NCI-H1417 treated with DMSO at 0.1 percent for 48 hours (cell line): Measurements from ENCODE around the gene VPS13D.

ENCODE experiments used
- DNase-seq: peaks from one replicate; lab custom pipeline; 2025; lab: John Stamatoyannopoulos, UW

Gene VPS13D, protein sequence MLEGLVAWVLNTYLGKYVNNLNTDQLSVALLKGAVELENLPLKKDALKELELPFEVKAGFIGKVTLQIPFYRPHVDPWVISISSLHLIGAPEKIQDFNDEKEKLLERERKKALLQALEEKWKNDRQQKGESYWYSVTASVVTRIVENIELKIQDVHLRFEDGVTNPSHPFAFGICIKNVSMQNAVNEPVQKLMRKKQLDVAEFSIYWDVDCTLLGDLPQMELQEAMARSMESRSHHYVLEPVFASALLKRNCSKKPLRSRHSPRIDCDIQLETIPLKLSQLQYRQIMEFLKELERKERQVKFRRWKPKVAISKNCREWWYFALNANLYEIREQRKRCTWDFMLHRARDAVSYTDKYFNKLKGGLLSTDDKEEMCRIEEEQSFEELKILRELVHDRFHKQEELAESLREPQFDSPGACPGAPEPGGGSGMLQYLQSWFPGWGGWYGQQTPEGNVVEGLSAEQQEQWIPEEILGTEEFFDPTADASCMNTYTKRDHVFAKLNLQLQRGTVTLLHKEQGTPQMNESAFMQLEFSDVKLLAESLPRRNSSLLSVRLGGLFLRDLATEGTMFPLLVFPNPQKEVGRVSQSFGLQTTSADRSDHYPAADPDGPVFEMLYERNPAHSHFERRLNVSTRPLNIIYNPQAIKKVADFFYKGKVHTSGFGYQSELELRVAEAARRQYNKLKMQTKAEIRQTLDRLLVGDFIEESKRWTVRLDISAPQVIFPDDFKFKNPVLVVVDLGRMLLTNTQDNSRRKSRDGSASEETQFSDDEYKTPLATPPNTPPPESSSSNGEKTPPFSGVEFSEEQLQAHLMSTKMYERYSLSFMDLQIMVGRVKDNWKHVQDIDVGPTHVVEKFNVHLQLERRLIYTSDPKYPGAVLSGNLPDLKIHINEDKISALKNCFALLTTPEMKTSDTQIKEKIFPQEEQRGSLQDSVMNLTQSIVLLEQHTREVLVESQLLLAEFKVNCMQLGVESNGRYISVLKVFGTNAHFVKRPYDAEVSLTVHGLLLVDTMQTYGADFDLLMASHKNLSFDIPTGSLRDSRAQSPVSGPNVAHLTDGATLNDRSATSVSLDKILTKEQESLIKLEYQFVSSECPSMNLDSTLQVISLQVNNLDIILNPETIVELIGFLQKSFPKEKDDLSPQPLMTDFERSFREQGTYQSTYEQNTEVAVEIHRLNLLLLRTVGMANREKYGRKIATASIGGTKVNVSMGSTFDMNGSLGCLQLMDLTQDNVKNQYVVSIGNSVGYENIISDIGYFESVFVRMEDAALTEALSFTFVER (N-terminal part only)

DNA sequence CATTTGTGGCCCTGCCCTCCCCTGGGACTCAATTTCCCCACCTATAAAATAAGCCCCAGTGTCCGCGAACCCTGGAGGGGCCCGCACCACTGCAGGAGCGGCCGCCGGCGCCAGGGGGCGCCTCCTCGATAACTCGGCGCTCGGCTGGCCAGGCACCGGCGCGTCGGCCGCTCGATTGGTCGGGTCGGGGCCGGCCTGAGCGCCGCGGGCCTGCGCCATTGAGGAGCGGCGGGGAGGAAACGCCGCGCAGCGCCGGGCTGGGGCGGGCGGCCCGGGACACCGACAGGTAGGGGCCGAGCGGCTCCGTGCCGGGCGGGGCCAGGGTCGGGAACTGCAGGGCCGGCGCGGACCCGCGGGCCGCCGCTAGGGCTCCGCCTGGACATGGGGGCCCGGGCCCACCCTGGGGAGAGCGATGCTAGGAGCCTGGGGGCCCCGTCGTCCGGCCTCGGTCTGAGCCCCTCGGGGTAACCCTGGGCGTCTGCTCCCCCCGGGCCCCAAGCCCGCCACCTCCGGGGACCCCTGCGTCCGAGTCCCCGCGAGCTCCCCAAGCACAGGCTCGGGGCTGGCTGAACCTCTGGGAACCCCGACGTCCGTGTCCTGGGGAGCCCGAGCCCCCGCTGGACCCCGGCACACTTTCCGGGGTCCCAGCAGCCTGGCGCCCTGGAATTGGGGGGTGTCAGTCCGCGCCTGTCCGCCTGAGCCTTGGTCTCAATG lies at the start of gene VPS13D:
TSS of gene VPS13D (plus strand) at position 196 of the 714 bp plus-strand sequence. CDS start 4,237 bp downstream, outside the sequence.
- no peak for DNase-seq

DNA sequence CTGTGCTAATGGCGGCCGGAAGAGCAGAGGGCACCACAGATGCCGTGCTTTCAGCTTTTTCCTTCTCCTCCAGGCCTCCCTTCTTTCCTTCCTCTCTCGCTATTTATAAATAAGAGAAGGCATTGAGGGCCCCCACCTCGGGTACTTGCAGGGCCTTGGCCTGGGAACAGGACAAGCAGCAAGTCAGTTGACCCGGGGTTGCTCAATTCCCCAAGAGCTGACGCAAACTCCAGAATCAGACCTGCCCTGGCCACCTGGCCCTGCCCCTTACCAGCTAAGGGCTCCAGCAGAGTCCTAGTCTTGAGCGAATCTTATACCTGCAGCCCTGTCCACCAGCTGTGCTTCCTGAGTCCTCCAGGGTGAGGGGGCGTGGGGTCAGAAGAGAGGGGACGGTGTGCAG lies 49.5 kb upstream of the VPS13D start:
- no peak for DNase-seq

DNA sequence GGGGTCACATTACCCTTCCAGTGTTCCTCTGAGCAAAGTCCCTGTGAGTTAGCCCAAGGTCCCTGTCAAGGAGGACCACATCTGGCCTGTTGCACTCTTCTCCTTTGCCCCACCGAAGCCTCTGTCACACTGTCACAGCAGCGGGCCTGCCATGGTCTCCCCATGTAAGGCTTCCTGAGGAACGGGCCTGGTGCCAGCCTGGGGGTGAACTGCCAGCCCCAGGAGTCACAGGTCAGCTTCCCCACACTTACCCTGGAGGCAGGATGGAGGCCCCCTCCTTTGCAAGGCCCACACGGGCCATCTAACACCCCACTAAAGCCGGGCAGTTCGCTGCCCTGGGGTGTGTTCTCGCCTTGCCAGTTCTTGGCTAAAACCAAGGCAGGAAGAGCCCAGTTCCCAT lies 48.9 kb upstream of the VPS13D start:
- DNase-seq = no peak

DNA sequence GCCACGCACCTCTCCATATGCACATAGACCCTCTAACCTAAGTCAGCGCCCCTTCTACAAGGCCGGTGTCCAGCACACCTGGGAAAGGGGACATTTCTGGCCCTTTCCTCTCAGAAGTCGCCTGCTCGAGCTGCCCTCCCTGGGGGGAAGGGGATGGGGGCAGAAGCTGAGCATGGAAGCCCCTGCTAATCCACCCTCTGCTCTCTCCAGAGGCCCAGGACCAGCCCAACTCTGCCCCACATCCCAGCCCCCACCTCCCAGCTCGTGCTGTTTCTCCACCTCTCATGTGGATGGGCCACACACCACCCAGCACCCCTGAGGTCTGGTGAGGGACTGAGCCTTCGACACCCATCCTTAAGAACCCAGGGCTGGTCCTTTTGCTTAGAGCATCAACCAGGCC lies 48.3 kb upstream of the VPS13D start:
- no peak for DNase-seq

DNA sequence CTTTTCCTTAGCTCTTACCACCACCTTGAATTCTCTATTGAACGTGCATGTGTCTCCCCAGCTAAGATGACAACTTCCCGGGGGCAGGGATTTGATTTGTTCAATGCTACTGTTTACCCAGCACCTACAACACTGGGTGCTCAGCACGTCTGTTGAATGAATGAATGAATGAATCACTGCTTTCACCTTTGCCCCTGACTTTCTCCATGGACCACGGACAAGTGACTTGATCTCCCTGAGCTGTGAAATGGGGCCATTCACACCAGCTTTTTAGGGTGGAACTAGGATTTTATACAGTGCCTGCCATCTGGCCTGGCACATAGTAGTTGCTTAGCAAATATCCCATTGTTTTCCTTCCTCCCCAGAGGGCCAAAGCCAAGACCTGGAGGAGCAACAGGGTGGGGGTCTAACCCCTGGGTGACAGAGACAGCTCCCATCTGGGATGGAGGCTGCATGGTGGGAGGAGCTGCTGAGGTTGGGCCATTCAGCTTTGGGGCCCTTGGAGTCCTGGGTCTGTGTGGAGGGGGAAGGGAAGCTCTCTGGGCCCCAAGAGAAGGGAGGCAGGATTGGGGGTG lies 47.3 kb upstream of the VPS13D start:
- no peak for DNase-seq

DNA sequence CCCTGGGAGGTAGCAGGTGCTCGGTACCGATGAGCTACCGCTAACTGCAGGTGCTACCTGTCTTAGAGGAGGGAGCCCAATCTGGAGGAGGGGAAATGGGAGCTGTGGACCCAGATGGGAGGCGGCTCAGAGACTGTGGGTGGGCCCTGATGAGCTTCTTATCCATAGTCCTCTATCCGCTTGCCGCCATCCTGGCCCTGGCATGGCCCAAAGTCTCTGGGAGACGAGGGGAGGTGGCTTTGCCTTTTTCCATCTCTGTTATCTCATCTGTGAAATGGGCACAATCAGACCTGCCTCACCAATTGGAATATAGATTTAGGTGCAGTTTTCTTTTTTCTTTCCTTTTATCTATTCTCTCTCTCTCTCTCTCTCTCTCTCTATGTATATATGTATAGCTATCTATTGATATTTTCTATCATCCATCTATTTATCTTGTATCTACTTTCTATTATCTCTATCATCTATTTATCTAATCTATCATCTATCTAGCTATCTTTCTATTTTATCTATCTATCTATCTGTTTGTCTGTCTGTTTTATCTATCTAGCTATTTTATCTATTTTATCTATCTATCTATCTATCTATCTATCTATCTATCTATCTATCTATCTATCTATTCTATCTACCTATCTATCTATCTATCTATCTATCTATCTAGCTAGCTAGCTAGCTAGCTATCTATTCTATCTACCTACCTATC lies 46.6 kb upstream of the VPS13D start:
- no peak for DNase-seq

DNA sequence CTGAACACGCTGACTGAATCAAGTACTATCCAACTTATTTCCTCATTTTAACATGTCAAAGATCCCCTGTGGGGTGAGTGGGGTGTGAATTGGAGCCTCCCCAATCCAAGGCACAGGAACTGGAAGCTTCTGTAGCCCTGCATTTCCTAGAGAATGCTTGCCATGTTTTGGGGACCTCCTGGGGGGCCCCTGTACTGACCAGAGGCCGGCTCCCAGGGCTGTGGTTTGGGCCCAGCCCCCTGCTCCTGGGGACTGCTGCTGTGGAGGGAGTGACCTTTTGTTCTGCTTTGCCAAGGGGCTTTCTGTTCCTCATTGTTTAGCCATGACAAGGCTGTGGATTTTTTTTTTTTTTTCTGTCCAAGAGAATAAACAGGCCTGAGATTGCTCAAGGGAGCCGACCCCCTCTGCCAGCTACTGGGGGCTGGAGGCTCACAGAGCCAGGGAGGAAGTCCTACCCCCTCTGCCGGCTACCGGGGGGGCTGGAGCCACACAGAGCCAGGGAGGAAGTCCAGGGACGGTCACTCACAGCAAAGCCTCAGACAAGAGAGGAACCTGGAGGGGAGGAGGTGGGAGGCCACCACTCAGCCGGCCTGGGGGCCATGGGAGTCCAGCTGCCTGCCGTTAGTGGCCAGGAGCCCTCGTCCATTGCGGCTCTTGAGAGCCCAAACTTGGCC lies 45.7 kb upstream of the VPS13D start:
- no peak for DNase-seq

DNA sequence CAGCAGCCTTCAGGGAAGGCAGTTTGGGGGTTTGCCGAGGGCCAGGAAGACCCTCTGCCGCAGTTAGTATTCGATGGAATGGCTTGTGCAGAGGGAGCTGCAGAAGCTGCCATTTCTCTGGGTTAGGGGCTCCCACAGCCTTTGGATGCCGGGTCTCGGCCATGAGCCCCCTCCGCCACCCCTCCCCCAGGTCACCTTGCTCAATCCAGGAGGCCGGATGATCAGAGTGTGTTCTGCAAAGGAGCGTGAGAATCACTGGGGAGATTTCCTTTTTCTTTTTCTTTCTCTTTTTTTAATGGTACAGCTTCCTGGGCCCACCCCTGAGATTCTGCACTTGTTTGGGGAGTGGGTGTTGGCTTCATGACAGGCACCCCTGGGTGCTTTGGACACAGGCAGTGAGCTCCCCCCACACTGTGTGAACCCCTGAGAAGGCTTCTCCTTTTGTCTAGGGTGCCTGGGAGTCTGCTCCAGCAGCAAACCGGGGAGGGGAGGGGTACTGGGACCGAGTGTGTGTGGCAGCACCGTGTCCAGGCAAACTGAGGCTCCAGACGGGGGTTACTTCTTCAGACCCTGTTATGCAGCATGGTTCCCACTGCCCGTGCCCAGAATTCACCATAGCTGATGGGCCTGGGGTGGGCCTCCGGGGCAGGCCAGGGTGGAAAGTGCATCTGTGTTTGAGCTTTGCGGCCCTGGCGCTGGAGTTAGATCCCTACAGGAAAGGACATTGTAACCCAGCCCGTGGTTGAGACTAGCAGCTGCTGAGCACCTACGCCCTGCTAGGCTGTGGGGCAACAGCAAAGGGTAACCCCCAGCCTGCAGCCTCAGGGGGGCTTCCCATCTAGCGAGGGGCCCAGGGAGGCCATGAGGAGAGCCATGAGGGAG lies 44.6 kb upstream of the VPS13D start:
- DNase-seq = no peak

DNA sequence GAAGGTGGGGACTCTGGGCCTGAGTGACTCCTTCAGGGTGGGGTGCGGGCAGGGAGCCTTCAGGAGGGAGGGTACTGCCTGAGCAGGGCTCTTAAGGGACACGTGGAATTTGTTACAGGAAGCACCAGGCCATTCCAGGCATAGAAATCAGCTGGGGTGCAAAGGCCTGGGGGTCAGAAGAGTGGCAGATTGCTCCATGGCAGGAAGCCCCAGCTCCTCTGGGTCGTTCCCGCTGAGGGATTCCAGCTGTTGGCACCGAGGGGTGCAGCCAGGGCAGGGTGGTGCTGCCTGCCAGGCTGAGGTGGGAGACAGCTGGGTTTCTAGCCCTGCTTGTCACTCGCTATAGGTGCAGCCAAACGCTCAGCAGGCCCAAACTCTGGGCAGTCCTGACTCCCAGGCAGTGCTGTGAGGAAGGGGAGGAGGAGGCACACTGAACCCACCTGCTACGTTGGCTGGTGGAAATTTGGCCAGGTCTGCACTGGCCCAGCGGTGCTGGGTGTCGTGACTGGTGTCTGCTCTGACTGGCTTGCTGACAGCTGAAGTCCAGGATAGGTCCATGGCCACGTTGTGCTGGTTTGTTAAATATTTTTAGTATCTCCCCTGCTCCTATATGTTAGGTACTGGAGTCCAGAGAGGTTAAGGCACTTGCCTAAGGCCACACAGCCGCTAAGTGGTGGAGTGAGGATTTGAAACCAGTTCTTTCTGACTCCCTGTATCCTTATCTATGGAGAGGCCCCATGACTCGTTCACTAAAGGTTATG lies 43.7 kb upstream of the VPS13D start:
- no peak for DNase-seq

DNA sequence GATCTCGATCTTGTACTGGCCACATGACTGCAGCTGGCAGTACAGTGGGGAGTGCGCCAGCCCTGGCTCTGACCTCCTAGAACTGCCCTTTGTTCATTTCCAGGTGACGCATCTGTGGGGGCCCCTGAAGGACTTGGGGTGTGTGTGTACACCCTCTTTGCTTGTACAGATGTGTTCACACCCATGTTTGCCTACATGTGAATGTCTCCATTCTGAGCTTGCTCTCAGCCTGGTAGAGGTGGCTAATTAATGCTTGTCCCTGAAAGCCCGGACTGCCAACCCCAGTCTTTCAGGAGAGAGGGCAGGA lies 43.2 kb upstream of the VPS13D start:
- no peak for DNase-seq

DNA sequence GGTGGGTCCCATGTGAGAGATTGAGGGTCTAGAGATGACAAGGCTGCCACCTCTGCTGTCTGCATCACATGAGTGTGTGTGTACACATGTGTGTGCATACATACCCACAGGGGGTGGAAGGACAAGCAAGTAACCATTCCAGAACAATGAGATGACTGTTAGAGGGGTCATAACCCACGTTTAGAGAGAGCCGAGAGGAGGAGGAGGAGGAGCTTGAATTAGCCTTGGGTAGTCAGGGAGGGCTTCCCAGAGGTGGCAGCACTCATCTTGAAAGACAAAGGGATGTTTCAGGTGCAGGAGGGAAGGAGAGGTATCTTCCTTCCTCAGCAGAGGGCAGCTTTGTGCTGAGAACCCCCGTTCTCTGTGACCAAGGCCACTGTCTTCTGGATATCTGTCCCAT lies 41.7 kb upstream of the VPS13D start:
- DNase-seq = no peak

DNA sequence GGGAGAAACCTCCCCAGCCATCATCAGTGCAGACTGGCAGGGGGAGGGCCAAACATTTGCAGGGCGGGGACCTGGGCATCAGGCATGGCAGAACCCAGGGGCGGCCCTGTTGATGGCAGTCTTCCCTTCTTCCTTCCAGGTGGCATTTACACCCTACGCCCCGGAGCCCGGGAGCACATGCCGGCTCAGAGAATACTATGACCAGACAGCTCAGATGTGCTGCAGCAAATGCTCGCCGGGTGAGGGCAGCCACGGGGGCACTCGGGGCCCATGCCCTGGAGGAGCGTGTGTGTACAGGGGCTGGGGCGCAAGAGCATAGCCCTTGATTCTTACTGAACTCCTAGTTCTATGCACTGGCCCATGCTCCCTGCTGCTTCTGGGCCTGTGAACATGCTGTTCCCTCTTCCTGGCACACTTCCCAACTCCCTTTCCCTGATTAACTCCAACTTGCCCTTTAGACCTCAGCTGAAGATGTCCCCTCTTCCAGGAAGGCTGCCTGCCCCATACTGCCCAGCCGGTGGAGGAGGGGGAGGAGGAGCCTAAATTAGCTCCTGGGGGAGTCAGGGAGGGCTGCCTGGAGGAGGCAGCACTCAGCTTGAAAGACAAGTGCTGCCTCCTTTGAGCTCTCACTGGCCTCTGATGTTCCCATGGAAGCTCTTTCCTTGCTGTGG lies 41.0 kb upstream of the VPS13D start:
- DNase-seq = no peak

DNA sequence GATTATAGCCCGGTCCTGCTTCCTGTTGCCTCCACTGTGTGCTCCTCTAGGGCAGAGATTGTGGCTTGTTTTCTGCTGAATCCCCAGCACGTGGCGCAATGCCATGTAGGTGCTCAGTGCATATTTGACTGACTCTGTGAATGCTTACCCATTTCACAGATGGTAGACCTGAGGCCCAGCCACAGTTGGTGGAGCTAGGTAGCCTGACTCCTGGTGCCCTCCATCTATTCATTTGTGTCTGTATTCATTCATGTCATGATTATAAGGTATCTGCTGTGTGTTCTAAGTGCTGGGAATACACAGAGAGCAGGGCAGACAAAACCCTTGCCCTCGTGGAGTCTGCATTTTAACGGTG lies 40.5 kb upstream of the VPS13D start:
- DNase-seq = no peak

DNA sequence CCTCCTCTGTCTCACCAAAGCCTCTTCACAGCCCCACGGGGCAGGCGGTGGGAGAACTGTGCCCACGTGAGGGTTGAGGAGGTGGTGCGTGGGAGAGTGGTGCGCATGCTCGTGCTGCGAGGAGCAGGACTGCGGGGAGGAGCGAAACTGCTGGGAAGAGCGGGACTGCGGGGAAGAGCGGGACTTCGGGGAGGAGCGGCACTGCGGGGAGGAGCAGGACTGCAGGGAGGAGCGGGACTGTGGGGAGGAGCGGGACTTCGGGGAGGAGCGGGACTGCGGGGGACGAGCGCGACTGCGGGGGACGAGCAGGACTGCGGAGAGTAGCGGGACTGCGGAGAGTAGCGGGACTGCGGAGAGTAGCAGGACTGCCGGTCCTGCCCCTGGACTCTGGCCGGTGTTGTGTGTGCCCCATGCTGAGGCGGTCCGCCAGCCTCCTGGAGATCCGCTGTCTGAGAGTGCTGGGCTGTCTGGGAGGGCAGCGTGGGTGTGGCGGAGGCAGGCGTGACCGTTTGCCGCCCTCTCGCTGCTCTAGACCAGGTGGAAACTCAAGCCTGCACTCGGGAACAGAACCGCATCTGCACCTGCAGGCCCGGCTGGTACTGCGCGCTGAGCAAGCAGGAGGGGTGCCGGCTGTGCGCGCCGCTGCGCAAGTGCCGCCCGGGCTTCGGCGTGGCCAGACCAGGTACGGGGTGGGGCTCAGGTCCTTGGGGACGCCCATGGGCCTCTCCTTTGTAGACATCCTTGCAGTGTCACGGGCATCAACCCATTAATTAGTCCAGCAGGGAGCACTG lies 38.4 kb upstream of the VPS13D start:
- DNase-seq = no peak

DNA sequence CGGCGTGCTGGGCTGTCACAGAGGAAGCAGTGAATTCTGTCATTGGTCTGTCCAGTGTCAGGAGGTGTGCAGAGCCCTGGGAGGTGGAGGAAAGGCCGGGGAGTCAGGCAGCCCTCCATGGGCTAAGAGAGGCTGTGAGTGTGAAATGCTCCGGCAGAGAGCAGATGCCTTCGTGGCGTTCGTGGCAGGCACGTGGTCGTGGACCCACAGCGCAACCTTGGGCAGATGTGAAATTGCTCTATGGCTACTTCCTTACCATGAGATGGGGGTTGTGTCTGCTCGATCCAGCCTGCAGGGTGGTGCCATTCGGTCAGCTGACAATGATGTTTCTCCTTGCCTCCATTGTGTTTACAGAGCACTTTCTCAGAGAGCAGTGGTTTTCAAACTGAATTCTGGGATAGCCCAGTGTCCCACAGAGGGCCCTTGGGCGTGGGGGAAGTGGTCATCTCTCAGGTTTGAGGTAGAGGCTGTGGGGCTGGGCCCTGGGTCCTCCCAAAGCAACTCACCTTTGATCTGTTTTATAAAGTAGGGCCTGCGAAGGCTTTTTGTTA lies 35.1 kb upstream of the VPS13D start:
- DNase-seq = no peak

DNA sequence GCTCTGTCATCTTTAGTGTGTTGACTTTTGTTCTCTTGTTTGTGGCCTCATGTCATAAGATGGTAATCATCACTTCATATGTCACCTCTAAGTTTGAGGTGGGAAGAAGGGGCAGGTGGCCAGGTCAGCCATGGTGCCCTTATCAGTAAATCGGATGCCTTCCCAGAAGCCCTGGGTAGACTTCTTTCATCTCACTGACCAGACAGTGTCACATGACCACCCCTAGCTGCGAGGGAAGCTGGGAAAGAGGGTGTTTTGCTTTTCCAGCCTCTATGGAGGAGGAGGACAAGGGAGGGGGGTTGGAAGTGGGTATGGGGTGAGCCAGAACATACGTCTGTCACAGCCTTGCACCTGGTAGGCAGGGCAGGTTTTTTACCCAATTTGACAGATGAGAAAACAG lies 34.4 kb upstream of the VPS13D start:
- no peak for DNase-seq
